Gastrocnemius medialis (tissue), 4 donors: ENCODE data around the gene MNX1.

ENCODE experiments used
- POLR2A ChIP-seq, 2 donors: fragments of 450-650 bp; IDR thresholded peaks; one replicate each; pipeline ENCODE4 v1.6.1; 2017; ENCODE audit warnings: antibody characterized with exemption in 2 of 2, mild to moderate bottlenecking in 2 of 2, moderate library complexity in 2 of 2
- TF ChIP-seq, protein P1 (sequence below), 5 experiments: fragments of 450-650 bp in 3 of 5; fragments of 200-600 bp in 2 of 5; sonication (generic) in 2 of 5; IDR thresholded peaks in 4 of 5; conservative IDR thresholded peaks in 1 of 5; 1 replicate in 4 of 5; 2 replicates in 1 of 5; pipeline ENCODE4 v1.5.1; 2016 to 2019; ENCODE audit warnings: antibody characterized with exemption in 5 of 5, mild to moderate bottlenecking in 3 of 5, moderate library complexity in 3 of 5

DNA sequence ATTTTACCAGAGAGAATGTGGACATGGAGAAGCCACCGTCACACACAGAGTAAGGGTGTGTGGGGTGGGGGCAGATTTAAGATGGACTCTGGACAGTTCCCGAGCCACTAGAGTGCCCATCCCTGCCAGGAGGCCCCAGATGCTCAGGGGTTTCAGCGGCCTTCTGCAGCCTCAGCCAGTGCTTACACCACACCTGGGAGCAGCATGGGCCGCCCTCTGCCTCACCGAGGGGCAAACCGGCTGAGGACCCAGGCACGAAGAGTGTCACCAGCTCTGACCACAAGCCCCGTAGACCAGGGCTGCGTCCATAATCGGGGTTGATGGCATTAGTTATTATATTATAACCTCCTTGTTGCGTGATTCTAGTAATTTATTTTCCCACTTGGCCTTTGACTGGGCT is 6.7 kb upstream of the MNX1 start:
- TF ChIP-seq, protein P1, sequence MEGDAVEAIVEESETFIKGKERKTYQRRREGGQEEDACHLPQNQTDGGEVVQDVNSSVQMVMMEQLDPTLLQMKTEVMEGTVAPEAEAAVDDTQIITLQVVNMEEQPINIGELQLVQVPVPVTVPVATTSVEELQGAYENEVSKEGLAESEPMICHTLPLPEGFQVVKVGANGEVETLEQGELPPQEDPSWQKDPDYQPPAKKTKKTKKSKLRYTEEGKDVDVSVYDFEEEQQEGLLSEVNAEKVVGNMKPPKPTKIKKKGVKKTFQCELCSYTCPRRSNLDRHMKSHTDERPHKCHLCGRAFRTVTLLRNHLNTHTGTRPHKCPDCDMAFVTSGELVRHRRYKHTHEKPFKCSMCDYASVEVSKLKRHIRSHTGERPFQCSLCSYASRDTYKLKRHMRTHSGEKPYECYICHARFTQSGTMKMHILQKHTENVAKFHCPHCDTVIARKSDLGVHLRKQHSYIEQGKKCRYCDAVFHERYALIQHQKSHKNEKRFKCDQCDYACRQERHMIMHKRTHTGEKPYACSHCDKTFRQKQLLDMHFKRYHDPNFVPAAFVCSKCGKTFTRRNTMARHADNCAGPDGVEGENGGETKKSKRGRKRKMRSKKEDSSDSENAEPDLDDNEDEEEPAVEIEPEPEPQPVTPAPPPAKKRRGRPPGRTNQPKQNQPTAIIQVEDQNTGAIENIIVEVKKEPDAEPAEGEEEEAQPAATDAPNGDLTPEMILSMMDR (IDR thresholded peaks at IDR 0.05 in 4 of 5, conservative IDR thresholded peaks at IDR 0.05 in 1 of 5) = no peak
- no peak for TF ChIP-seq POLR2A (IDR thresholded peaks at IDR 0.05)
